GM19324 (cell line): ENCODE measurements around the gene SLIT1.

Experiments
- ATAC-seq: cut with Tn5 transposase; IDR thresholded peaks from one replicate; pipeline ENCODE4 v1.9.1; 2021; ENCODE audit warnings: mild to moderate bottlenecking, moderate library complexity; ENCODE audit not compliant: unreplicated experiment, low FRiP score

SLIT1 gene

DNA sequence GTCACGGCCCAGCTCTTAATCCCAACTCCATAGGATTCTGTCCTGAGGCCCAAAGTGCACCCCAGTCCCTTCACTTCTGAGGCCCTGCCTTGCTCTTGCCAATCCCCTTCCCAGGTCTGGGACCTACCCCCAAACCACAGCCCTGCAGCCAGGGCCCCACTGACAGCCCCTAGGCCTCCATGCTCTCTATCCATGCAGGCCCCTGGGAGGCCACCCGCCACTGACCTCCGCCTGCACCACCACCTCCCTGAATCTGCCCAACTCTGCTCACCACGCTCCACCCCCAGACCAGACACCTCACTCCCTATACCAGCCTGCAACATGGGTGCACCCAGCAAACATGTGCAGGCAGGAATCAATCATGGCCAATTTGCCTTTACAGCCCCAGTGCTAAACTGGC, 10.2 kb downstream of the SLIT1 start:
- no peak for ATAC-seq

DNA sequence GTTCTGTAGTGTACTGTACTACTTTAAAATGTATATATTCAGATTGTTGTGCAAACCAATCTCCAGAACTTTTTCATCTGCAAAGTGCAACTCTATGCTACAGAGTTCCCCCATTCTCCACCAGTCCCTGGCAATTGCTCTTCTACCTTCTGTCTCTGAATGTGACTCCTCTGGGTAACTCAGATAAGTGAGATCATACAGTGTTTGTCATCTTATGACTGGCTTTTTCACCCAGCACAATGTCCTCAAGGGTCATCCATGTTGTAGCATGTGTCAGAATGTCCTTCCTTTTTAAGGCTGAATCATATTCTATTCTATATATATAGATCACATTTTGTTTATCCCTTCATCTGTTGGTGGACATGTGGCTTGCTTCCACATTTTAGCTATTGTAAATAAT, 10.8 kb downstream of the SLIT1 start:
- ATAC-seq = no peak

DNA sequence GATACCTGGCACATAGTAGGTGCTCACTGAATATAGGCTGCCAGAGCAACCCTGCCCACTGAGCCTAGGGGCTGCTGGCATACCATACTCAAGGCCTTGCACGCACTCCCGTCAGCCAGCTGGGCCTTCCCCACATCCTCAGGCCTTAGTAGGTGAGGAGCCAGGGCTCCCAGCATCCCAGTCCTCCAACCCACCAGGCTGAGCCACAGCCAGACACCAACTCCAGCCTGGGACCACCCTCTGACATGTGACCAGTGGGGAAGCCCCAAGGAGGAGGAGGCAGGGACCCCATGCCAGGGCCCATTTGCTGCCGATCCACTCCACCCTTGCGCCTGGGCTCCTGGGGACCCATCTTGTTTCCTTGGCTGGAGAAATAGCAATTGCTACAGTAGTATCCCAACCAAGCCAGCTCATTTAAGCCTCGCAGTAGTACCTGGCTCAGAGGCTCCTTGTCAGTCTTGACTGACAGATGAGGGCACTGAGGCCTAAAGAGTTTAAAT, 11.4 kb downstream of the SLIT1 start:
- ATAC-seq = no peak

DNA sequence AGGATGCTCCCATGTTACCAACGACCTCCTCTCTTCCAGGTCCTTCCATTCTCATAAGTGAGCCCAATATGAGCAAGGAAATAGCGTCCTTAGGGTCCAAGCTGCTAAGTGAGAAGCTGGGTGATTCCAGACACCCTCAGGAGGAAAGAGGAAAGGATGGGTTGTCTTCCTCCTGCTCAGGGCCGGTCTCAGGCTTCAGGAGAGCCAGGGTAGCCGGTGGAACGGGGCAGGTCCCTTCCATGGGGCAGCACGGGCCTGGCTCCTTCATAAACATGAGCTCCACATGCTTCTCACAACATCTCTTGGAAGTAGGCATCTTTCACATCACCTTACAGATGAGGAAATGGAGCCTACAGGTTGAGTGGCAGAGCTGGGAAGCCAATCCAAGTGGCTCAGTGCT, 12.7 kb downstream of the SLIT1 start:
- ATAC-seq = no peak

DNA sequence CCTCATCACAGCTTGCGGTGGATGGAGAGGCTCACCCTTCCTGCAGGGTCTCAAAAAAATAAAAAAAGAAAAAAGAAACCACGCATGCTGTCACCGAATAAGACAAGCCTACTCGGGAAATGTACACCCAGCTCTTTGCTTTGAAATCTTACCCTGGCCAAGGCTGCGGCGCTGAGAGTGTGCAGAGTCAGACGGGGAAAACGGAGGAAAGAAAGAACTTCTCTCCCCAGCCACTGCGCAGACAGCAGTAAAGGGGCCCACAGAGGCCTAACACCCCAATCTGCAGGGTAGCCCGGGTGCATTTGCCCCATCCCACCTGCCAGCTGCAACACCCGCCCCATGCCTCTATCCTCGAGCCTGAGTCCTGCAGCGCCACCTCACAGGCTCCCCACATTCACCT, 14.8 kb downstream of the SLIT1 start:
- ATAC-seq = no peak

DNA sequence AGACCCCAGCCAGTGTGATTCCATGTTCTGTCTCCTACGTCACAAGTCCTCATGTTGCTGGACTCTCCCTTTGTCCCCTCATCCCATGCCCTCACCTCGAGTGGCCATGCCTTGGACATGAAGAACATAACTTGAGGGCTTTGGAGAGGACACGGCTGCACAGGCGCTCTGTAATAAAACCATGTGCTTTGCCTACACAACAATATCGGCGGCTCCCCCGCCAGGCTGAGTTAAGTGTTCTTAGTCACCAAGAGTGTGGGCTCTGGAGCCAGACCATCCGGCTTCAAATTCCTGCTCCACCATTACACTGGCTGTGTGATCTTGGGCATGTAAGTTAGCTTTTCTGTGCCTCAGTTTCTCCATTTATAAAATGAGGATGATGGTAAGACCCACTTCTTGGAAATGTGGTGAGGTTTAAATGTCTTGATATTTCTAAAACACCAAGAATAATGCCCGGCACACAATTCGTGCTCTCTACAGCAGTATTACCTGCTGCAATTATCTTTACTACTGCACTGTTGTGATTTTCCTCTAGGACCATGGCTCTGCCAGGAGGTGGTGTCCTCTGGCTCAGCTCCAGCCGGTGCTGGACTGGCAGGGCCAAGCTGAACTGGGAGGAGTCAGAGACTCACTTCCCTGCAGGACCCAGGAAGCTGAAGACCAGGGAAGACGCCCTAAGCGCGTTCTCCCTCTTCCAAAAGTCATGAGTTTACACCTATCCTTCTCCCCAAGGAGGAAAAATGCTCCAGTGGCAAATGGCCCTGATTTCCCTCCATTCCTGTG, 15.7 kb downstream of the SLIT1 start:
- ATAC-seq = no peak

DNA sequence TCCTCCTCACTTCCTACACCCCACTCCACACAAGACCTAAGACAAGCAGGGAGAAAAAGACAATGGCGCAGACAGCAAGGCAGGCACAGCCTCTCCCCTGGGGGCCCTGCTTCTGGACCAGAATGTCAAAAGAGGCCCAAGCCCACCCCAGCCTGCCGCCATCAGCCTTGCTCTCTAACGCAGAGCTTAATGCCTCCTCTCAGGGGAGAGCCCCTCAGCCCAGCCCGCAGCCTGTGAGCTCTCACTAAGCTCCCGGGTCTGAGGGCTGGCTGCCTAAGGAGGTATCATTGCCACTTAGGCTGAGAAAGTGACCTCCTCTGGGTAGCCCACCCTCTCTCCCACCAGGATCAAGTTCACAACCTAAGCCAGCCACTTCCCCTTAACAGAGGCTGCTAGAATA, 16.7 kb downstream of the SLIT1 start:
- no peak for ATAC-seq

DNA sequence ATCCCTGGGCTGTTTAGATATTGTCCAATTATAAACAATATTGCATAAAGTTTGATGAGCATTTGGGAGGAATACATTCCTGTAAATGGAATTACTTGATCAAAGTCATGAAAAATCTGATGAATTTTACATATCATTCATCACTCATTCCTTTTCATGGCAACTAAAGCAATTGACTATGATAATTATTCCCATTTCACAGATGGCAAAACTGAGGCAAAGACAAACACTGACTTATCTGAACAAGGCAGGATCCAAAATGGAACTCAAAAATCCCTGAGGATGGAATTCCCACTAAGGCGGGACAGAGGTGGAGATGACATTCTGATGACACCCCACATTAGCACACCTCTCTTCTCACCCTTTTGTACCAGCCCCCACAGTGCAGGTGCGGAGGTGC, 17.1 kb downstream of the SLIT1 start:
- no peak for ATAC-seq

DNA sequence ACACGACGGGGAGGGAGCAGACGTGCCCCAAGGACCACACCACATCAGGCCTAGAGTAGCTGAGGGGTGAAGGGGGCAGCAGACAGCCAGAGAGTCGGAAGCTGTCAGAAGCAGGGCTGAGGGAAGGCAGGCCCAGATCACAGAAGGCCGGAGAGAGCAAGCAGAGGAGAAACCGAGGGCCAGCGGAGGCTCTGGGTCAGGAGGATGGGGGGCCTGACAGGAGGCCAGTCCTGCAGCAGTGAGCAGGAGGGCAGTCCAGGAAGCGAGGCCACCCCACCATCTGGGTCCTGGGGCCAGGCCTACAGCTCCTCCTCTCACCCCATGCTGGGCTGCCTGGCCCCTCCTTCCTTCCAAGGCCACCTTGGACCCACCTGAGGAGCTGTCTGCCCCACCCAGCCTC, 20.3 kb downstream of the SLIT1 start:
- no peak for ATAC-seq

DNA sequence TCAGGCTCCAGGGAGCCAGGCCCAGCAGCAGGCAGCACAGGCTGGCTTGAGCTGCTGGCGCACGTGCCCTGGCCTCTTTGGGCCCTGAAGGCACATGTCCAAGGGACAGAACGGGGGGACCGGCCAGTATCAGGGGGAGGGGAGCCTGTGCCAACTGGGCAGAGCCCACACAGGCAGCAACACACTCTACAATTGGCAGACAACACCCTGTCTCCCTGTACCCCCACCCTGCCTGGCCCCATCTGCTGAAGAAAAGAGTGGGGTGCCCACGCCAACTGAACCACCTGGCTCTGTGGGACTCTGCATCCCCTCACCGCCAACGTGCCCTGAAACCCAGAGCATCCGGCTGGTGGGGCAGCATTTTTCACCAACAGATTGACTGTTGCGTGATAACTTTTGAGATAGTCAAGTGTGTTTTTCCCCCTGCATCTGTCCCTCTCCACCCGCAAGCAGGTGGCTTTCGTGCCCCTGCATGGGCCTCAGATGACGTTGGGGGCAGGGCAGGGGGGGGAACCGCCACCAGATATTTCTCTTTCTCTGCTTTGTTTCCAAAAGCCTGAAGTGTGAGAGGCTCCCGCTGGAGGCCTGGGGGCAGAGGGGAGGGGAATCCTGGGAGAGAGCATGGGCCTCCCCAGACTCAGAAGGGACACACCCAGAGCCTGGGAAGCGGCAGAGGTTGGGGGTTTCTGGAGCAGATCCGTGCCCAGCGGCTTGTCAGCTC, 21.8 kb downstream of the SLIT1 start:
- no peak for ATAC-seq

DNA sequence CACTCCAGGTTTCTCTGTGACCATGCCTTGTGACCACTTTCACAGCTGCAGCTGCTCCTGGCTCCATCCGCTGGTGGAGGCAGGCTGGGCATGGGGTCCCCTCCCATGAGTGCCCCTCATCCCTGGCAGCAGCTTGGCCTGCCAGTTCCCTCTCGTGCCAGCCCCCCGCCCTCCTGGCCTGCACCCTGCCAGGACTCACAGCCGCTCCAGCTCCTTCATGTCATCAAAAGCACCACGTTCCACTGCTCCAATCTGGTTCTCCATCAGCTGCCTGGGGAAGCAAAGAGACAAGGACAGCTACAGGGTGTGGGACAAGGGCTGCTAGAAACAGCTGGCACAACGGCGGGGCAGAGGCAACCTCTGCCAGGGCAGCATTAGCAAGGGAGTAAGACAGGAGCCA, 22.6 kb downstream of the SLIT1 start:
- ATAC-seq = no peak

DNA sequence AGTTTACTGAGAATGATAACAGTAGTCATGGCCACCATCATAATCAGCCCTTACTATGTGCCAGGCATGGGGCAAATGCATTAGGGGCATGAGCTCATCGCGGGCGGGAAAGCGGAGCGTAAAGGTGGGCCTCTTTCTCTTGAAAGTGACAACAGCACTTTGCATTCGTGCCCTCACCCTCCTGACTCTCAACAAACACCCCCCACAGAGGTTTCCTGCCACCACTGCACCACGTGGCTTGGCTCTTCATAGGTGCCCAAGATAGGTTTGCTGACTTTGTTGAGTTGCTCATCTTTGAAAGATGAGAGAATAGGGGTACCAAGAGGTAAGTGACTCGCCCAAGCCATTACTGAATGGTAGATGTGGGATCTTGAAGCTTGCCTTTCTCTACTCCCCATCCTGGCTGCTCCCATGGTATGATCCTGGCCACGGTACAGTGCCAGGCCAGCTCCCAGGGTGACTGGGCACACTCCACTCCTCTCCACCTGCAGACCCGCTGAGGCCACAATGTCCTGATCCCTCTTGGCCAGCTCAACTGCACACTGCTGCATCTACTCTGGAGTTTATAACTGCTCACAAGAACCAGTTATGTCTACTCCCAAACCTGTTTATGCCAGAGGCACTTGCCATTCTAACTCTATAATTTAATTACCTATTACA, 26.0 kb downstream of the SLIT1 start:
- ATAC-seq = no peak

DNA sequence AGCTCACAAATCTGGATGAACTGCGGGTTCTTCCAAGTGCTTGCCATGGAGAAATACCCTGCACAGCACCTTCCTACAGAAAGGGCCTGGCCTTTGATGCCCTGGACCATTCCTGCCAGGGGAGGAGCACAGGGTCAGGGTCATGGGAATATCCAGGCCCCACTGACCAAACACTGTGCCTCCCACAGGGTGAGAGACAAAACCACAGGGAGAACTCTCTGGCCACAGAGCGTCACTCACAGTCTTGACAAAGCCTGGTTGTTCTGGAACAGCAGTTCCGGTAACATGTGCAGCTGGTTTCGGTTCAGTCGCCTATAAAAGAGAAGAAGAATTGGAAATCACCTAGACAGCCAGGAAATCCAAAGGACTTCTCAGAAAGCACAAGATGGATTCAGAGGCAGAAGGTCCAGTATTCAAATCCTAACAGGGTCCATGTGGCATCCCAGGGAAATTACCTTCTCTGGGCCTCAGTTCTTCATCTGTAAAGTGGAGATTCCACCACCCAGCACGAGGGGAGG, 28.1 kb downstream of the SLIT1 start:
- ATAC-seq = no peak

DNA sequence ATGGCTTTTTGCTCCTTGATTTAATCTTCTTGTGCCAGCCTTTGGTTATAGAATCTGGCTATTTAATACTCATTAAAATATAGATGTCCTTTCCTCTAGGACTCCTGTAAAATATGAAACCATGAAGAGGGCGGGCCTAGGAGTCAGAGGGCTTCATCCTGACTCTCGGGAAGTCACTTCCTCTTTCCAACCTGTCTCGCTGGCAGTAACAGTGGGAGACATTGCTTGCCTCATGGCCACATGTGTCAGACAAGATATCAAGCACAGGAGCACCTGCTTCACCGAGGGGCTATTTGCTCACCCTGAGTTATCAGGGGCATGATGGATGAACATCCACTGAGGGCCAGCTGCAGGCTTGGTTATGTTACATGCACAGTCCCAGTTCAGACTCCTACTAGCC, 31.0 kb downstream of the SLIT1 start:
- ATAC-seq = no peak

DNA sequence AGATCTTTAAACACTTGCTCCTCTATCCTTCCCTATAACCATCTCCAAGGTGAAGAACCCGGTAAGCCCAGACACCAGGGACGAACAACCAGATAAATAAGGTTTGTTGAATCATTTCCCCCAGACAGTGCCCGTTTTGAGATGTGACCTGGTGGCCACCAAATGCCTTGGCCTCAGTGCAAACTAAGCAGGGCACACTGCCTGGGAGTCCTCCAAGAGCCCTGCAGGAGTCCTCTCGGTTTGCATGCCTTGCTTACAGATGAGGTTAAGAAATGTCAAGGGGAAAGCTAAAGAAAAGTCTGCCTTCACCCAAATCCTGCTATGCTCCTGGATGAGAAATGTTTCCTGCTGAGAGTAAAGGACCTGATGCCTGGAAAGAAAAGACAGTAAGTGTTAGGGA, 31.6 kb downstream of the SLIT1 start:
- no peak for ATAC-seq

DNA sequence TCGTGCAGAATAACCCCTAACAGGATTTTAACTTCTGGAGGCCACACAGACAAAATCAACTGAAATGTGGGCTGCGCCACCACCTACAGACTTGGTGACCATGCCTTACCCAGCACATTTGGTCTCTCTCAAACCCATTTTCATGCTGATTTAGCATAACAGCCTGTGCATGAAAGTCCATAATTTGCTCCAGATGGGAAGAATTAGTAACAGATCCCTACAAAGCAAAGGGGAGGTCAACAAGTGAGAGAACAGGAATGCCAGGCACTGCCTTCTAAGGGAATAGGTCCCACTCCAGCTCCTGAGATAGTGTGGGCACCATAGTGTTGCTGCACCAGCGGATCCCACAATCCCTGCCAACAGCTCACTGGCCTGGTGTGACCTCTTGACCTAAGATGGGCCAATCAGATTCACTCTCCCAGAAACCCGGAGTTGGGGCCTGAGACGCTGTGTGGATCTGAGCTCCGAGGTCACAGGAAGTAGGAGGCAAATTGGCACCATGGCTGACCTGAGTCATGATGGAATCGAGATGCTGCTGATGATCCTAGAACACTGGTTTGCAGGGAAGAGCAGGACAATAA, 32.4 kb downstream of the SLIT1 start:
- ATAC-seq = no peak

DNA sequence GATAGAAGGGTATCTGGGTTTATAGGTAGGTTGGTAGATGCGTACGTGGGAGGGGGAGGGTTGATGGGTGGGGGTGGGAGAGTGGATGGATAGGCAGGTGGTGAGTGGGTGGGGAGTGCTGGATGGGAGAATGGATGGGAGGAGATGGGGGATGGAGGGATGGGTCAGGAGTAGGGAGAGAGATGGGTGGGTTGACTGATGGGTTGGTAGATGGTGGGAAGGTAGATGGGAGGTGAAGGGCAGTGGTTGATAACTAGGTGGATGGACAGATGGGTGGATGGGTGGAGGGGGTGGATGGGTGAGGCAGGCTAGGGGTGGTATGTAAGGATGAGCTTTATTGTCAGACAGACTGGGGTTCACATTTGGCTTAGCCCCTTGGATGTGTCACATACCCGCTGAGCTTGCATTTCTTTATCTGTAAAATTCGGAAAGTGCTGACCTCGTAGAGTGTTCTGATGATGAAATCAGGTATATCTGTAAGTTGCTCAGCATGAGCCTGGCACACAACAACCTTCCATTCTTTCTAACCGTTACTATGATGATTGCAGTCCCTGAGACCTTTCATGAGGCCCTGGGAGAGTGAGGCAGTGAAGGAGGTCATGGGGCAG, 34.3 kb downstream of the SLIT1 start:
- ATAC-seq = no peak

DNA sequence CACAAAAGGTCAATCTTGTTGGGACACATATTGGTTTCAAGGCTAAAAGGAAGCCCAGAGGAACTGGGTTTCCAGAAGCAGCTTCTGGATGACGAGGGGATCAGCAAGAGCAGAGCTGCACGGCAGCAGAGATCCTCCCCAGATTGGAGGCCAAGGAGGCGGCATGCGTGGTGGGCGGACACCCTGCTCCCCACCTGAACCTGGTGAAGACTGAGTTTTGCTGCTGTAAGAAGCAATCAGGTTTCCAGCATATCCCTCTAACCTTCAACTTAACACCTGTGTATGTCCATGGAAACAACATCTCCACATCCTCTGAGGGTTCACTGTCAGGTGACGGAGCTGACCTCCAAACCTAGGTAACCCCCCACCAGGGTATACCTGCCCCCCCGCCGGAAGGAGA, 35.1 kb downstream of the SLIT1 start:
- no peak for ATAC-seq

DNA sequence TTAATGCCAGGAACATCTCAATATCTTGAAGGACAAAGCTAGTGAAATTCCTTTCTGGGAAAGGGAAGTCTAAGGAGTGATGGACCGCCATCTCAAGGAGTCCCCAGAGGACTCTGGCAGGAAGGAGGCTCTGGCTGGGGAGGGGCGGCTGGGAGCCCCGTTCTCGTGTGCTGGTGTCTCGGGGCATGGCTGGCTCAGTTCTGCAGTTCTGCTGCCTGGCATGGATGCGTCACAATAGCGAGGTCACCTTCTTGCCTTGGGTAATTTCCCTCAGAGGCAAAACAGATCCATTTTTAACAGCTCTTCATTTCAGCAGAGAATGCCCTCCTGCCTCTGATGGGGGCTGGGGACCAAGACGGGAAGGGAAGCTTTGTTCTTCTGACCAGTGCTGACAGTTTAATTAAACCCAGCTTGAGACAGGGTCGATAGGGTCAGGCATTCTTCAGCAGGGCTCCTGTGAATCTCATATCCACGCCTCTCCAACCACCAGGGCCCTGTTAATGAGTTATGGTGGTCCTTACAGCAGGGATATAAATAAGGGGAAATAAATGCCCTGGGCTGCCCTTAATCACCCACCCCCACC, 35.7 kb downstream of the SLIT1 start:
- no peak for ATAC-seq

DNA sequence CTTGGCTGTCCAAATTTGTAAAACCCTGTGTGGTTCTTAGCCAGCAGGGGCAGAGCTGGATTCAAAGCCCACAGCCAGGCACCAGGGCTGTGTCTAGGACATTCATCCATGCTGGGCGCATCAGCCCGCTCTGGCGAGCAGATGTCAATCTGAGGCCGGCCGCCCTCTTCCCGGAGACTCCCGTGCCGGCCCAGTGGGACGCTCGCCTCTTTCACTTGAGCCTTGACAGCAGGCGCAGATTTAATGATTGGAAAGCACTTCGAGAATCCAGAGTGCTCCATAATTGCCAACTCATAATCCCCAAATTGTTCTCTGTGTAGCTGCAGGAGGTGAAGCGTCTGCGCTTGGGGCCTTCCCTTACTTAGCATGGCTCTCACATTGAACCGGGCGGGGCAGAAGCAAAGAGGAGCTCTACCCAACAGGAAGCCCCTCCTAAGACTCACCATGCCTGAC, 36.7 kb downstream of the SLIT1 start:
- ATAC-seq = no peak
